GM06990 (cell line): Measurements from ENCODE around the gene TGOLN2.
"Not testable (repeated sequence)": the region's sequence is repeated elsewhere in the genome, so short reads cannot be mapped to it uniquely, and the experiment has no call there.

Source experiments
- DNase-seq: peaks from one replicate; pipeline ENCODE4 v3.0.0-alpha.2; 2011; ENCODE audit not compliant: insufficient read length; ENCODE audit errors: extremely low read depth
- H3K27me3 ChIP-seq: replicated peaks from 2 replicates; pipeline ENCODE4 v1.6.0; 2011; ENCODE audit warnings: low read length; ENCODE audit not compliant: control insufficient read depth, insufficient read depth
- H3K36me3 ChIP-seq: 2 replicates; pipeline ENCODE4 v1.5.1; 2011; ENCODE audit warnings: low read length; ENCODE audit not compliant: control insufficient read depth, insufficient read depth
- H3K4me3 ChIP-seq: replicated peaks from 2 replicates; pipeline ENCODE4 v1.5.1; 2011; ENCODE audit warnings: low read depth, mild to moderate bottlenecking, control low read depth, low read length
- TF ChIP-seq, protein P1 (sequence below): IDR thresholded peaks from 2 replicates; pipeline ENCODE4 v1.5.1; 2011; ENCODE audit warnings: low read length, control low read depth, mild to moderate bottlenecking, inconsistent platforms; ENCODE audit not compliant: insufficient read depth, poor library complexity, severe bottlenecking

The TGOLN2 gene

DNA sequence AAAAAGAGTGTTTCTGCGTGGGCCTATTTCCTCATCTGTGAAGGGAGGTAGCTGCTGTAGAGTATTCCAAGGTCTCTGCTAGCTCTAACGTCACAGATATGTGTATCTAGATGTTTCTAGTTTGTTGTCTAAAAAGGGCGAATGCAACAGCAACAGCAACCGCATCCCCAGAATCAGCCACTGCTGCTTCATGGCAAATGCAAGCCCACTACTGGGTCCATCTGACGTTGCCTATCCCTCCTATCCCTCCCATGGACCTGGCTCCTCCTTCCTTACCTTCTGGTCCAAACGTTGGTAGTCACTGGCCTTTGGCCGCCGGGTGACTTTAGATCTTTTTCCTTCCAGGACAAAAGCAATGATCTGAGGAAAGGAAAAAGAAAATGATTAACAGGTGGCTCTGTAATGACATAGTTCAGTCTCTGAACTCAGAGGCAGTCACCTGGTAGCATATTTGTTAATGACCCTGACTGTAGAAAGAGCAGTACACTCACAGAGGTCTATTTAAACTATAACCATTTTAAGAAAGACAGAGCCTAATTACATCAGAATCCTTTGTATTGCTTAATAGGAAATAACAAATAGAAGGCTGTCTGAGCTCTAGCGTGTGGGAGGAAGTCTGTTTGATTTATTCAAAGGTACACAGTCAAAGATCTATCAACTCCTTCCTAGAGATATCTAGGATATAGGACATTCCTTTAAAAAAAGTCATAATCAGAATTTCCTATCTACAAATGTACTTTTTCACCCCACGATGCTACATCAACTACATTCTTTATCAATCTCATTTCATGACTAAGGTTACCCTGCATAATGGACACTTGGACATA lies 2.9 kb downstream of the TGOLN2 start:
- Histone ChIP-seq H3K27me3 (no peaks in the 10 kb centered on the region), H3K36me3 (peaks cover 26% of the 10 kb centered on the region), H3K4me3 (peak overlapping the region; percentile 91)
- no peak for DNase-seq
- TF ChIP-seq, protein P1, sequence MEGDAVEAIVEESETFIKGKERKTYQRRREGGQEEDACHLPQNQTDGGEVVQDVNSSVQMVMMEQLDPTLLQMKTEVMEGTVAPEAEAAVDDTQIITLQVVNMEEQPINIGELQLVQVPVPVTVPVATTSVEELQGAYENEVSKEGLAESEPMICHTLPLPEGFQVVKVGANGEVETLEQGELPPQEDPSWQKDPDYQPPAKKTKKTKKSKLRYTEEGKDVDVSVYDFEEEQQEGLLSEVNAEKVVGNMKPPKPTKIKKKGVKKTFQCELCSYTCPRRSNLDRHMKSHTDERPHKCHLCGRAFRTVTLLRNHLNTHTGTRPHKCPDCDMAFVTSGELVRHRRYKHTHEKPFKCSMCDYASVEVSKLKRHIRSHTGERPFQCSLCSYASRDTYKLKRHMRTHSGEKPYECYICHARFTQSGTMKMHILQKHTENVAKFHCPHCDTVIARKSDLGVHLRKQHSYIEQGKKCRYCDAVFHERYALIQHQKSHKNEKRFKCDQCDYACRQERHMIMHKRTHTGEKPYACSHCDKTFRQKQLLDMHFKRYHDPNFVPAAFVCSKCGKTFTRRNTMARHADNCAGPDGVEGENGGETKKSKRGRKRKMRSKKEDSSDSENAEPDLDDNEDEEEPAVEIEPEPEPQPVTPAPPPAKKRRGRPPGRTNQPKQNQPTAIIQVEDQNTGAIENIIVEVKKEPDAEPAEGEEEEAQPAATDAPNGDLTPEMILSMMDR = no peak

DNA sequence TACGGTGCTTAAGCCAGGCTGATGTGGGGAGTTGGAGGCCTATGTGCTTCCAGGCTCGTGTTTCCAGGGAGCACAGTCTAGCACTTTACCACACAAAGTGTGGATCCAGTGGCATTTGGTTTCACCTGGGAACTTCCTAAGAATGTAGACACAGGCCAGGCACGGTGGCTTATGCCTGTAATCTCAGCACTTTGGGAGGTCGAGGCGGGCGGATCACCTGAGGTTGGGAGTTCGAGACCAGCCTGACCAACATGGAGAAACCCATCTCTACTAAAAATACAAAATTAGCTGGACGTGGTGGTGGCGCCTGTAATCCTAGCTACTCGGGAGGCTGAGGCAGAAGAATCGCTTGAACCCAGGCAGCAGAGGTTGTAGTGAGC lies 3.8 kb downstream of the TGOLN2 start:
- not testable (repeated sequence) for H3K27me3 ChIP-seq, DNase-seq, H3K4me3 ChIP-seq
- H3K36me3 ChIP-seq = peaks cover 29% of the 10 kb centered on the region

DNA sequence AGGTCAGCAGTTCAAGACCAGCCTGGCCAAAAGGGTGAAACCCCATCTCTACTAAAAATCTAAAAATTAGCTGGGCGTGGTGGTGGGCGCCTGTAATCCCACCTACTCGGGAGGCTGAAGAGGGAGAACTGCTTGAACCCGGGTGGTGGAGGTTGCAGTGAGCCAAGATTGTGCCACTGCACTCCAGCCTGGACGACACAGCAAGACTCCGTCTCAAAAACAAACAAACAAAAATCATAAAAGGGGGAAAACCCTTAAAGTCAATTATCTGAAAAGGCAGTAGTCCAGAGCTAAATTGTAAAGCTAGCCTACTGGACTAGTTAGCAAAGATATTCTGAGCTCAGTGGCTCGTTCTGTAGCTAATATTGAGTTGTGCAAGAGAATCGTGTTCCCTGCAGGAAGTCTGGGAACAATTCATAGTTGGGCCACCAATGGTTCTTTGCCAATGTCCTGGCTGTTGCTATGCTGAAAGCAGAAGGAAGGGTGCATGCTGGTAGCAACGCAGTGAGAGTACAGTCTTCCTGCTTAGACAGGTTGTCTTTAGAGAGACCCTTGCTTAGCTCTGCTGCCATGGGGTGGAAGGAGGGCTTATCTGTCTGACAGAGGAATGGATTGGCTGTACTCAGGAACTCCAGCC lies 4.3 kb downstream of the TGOLN2 start:
- peaks cover 29% of the 10 kb centered on the region for H3K36me3 ChIP-seq
- TF ChIP-seq, protein P1 = no peak
- no peak for DNase-seq
- H3K4me3 ChIP-seq = no peak overlapping the region
- H3K27me3 ChIP-seq = no peaks in the 10 kb centered on the region

DNA sequence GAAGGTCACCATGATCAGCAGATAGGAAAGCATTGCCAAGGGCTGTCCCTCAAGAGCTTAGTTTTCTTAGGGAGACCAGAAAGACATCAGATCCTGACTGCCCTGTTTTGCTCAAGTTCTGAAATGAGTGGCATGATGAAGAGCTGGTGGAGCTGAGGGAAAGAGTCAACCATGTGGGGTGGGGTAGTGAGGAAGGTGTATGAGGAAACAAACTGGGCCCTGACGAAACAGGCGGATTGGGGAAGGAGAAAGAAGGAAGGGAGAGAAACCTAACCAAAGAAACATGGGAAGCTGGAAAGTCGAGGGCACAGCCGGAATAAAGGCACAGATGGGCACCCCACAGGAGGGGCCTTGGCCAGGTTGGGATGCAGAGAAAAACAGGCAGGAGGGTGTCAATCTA lies 8.0 kb downstream of the TGOLN2 start:
- DNase-seq = no peak
- no peak overlapping the region for H3K4me3 ChIP-seq
- H3K36me3 ChIP-seq = peaks cover 32% of the 10 kb centered on the region

DNA sequence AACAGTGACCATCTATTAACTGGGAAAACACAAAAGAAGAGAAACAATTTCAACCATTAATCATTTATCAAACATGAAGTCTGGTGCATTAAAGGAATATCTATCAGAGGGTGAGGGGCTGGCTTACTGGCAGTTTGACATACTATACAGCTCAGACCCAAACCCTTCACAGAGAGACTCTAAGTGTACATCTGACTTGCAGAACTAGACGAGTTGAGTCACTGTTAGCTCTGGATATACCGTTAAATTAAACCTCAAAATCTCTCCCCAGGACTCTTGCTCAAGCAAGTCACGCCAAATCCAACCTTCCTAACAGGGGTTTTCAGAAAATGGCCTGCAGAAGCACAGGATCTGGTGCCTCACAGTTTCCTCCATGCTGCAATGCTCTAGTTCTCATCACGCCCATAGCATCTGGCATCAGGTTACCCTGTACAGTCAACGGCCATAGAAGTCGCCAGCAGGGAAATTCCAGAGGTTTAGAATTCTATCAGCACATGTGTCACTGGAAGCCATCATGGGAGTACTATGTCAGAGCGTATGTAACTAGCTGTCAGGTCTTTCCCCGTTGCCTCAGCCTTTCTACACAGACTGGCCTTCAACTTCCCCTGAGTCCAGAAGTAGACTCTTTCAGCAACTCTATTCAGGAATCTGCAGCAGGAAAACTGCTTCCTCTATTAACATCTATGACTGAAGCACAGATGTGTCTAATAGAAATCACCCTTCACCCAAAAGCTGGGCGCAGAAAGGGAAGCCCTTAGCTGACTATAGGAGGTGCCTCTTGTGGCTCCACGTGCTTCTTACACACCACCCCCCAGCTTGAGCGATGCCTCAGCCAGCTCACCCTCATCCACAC lies 9.3 kb downstream of the TGOLN2 start:
- Histone ChIP-seq H3K4me3 (no peak overlapping the region), H3K36me3 (peaks cover 25% of the 10 kb centered on the region), H3K27me3 (no peaks in the 10 kb centered on the region)
- DNase-seq = no peak
- TF ChIP-seq, protein P1 = no peak

More for the DNA sequence above, 8.0 kb downstream of the TGOLN2 start:
- TF ChIP-seq, protein P1 = no peak
- H3K27me3 ChIP-seq = no peaks in the 10 kb centered on the region

DNA sequence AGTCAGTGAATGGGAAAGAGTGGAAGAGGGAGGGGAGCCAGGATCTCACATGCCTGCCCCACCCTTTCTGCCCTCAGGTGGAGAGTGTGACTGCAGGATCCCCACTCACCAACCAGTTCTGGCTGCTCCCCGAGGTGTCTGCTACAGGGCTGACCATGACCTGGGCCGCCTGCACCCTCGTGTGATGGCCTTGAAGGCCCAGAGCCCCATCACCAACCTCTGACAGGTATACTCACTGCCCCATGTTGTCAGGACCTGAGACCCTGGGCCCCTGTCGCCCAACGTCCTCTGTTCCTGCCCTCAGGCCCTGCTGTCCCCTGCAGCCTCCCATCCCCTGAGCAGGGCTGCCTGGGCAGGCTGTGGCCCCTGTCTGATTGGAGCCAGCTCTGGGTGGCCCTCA lies 11.9 kb downstream of the TGOLN2 start:
- H3K36me3 ChIP-seq = peaks cover 18% of the 10 kb centered on the region
- H3K27me3 ChIP-seq, DNase-seq, H3K4me3 ChIP-seq: not testable (repeated sequence)
